HG03565 (cell line): ENCODE results near the gene AIP.
A peak's percentile ranks its signal among the peaks of the same experiment; 100 is the strongest.
"Not testable (repeated sequence)": the region's sequence is repeated elsewhere in the genome, so short reads cannot be mapped to it uniquely, and the experiment has no call there.

ENCODE experiments used
- ATAC-seq: cut with Tn5 transposase; IDR thresholded peaks from one replicate; pipeline ENCODE4 v1.9.1; 2021; ENCODE audit warnings: mild to moderate bottlenecking, moderate library complexity; ENCODE audit not compliant: unreplicated experiment

AIP gene

DNA sequence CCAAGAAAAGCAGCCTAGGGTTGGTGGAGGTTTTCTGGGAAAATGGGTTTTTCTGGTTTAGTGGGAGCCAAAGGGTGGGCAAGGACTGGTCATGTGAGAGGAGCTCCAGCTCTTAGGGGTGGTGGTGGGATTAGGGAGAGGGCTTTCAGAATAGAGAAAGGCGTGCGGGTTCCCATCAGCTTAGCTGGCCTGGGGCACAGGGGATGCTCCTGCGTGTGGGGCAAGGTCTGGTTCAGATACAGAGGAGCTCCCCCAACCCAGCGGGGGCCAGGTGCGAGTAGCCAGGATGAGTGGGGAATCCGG, 14.4 kb upstream of the AIP start:
- ATAC-seq: no peak

DNA sequence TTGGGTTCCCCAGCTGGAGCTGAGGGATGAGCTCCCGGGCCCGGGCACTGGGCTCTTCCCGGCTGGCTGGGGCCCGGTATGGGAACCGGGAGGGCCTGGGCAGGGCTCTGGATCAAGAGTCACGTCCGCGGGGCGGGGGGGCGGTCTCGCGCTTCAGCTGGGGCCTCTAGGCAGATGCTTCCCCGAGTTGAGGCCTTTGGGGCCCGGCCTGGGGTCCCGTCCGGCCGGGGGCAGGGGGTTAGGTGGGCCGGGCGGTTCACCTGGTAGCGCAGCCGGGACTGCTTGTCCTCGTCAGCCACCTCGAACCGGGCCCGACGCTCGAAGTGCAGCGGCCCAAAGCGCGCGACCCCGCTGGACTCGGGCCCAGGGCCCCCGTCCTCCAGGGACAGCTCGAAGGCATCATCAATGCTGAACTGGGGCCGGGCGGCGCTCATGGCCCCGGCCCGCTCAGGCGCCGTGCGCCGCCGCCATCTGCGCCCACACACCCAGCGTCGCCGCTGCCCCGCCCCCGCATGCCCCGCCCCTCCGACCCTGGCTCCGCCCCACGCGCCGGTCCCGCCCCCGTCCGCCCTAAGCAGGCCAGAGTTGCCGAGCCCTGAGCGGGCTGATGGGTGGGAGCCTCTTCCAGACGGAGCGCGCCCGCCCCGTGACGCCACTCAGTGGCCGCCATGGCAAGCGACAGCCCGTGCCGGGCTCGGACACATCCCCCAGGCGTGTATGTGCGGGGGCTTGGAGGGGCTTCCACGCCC, 13.9 kb upstream of the AIP start, which contains the start of gene TMEM134:
TMEM134 (minus strand) TSS at position 493 of the 749 bp plus-strand sequence; CDS start at position 434, 59 bp downstream.
- peak; percentile 62 for ATAC-seq

DNA sequence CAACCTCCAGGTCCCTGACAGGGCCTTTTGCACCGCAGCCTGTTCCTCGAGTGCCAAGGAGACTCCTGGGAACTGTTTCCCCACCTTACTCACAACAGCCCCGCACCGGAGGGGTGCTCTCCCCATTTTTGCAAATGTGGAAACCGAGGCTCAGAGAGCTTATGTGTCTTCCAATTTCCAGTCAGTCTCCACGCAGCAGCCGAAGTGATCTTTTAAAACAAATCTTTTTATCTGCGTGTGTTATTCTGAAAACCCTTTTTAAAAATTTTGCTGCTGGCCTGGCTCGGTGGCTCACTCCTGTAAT, 13.4 kb upstream of the AIP start:
- ATAC-seq: no peak

- no peak for ATAC-seq
These were observed 12.4 kb upstream of the AIP start for GRCh38 chr11:67470337-67471002.

- no peak for ATAC-seq
These were observed 9.9 kb upstream of the AIP start for GRCh38 chr11:67472882-67473281.

GRCh38 chr11:67476692-67477091, 6.1 kb upstream of the AIP start:
- ATAC-seq: not testable (repeated sequence)

GRCh38 chr11:67477344-67478050, 5.3 kb upstream of the AIP start:
- ATAC-seq: not testable (repeated sequence)

DNA sequence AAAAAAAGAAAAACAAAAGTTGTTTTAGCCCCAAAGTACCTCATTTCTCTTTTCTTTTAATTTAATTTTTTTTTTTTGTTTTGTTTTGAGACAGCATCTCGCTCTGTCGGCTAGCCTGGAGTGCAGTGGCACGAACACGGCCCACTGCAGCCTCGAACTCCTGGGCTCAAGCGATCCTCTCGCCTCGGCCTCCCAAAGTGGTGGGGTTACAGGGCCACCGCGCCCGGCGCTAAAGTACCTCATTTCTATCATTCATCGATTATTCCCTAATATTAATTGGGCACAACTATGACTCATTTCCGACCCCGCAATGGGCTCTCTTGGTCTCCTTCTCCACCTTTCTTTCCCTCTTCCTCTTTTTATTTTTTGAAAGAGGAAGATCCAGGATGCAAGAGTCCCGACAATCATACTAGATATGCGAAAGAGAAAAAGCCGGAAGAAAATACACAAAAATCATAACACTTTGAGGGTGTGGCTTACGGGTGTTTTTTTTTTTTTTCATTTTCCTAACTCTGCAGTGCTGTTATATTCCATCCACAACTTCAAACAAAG, 475 bp upstream of the AIP start:
- ATAC-seq: no peak

DNA sequence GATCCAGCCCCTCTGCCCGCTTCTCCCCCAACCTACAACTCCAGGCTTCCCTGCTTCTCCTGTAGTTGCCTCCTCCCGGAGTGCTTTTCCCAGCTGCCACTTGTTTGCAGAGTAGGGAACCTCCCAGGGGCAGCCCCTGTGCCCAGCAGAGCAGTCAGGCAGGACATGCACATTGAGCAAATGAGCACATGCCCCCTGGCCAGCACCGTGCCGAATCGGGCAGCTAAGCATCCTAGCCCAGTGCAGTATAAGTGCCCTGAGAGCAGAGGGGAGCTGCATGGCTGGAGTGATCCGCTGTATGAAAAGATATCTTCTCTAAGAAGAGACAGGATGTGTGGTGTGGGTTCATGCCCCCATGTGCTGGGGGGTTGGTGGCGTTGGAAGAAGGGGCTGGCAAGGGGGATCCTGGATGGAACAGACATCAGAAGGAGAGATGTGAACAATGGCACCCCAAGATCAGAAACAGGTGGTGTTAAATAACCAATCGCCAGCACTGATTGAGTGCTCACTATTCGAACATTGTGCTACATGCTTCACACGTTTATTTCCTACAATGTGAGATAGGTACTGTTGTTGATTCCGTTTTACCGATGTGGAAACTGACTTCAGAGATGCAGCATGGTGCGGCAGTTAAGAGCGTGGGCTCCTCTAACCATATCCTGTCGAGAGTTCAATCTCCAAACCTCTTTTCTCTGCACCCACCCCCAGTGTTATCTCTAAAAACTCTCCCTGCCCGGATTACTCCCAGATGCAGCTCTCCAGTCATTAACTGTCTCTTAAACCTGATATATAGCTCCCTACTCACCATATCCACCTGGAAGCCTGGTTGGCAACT, 1.2 kb downstream of the AIP start:
- ATAC-seq: no peak

GRCh38 chr11:67484847-67485311, 2.1 kb downstream of the AIP start:
- ATAC-seq: no peak

DNA sequence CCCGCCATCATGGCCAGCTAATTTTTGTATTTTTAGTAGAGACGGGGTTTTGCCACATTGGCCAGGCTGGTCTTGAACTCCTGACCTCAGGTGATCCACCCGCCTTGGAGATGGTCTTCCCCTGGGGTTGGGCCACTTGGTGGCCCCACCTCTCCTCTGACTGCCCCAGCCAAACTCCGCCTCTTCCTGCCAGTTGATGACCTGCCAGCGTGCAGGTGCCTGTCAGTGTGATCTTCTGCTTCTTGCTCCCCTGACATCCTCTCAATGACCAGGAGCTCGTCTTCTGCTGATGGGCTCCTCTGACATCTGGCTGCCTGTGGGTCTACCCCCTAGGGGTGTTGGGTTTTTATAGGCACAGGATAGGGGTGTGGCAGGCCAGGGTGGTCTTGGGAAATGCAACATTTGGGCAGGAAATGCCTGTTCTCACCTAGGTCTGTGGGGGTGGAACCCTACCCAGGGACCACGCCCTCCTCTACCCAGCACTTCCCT, 3.1 kb downstream of the AIP start:
- ATAC-seq: not testable (repeated sequence)

DNA sequence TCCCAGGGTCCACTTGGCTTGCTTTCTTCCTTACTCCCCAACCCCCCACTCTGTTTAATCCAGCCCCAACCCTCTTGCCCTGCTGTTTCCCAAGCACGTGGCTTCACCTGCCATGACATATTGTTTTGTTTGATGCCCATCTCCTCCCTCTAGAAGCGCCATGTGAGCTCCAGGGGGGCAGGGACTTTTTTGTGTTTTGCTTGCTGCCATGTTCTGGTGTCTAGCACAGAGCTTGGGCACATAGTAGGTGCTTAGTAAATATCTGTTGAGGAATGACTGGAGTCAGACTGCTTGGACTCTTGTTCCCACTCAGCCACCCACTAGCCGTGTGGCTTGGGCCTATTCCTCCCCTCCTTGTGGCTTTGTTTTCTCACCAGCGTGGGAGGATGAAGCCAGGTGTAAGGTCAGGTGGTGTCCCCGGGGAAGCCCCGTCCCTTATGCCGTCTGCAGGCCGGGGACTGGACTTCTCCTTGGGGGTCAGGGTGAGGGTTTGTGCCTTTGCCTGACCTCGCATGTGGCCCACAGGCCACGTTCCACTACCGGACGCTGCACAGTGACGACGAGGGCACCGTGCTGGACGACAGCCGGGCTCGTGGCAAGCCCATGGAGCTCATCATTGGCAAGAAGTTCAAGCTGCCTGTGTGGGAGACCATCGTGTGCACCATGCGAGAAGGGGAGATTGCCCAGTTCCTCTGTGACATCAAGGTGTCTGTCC, 3.8 kb downstream of the AIP start:
- ATAC-seq: peak; percentile 18

- no peak for ATAC-seq
These were observed 6.5 kb downstream of the AIP start for GRCh38 chr11:67489203-67489884.

- ATAC-seq: no peak
These were observed 7.3 kb downstream of the AIP start for GRCh38 chr11:67489885-67490726.

GRCh38 chr11:67490727-67491065, 7.9 kb downstream of the AIP start:
- no peak for ATAC-seq

DNA sequence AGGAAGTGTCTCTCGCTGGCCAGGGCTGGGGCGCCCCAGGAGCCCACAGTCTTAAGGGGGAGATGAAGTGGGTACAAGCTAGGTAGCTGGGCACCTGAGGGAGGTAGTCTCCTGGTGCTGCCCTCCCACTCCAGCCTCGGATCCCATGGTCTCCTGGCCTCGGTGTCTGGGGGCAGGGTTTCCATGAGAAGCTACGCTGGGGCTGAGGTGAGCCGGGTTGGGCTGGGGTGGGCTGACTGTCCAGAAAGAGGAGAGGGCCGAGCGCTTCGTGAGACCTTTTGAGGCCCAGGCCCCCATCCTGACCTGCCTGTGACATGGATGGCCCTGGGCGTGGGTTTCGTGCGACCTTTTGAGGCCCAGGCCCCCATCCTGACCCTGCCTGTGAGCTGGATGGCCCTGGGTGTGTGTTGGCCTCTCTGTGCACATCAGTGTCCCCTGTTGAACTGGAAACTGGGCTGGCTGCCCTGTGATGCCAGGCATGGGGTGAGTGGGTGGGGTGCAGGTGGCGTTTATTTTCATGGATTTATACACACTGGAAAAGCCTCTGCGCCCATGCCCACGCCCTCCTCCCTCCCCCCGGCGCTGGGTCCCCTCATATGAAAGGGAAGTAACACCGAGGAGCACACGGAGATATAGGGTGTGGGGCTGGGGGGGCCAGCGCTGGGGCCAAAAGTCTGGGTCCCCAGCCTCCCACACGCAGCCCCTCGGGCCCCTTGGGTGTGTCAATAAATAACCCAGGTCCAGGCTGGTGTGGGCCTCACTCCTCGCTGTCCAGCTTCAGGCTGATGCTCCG, 8.6 kb downstream of the AIP start:
- no peak for ATAC-seq

- no peak for ATAC-seq
These were observed 9.4 kb downstream of the AIP start for GRCh38 chr11:67492069-67492727.
